GM10248 (cell line): Measurements from ENCODE around the gene HNRNPCL4.
"Not testable (repeated sequence)": the region's sequence is repeated elsewhere in the genome, so short reads cannot be mapped to it uniquely, and the experiment has no call there.

ENCODE experiments used
- CTCF ChIA-PET: fragments of 300-600 bp; sonication (Branson Sonifier 250); formaldehyde crosslinking; extraction: SDS; loops from one replicate; lab custom pipeline; 2021; ENCODE audit warnings: antibody characterized with exemption; lab: Yijun Ruan, JAX
- POLR2A ChIA-PET: fragments of 350-650 bp; sonication (Branson Sonifier 250); formaldehyde crosslinking; extraction: SDS; loops from one replicate; lab custom pipeline; 2020; ENCODE audit warnings: antibody characterized with exemption; lab: Yijun Ruan, JAX
- DNase-seq: peaks from one replicate; pipeline ENCODE4 v3.0.0; 2012; ENCODE audit errors: extremely low spot score

Gene HNRNPCL4

GRCh38 chr1:13165531-13165930 lies at the start of gene HNRNPCL4:
TSS of gene HNRNPCL4 (minus strand) at chr1:13165631. CDS start at chr1:13165467, 164 bp downstream.
- DNase-seq, CTCF ChIA-PET, POLR2A ChIA-PET: not testable (repeated sequence)

- CTCF ChIA-PET, DNase-seq, POLR2A ChIA-PET: not testable (repeated sequence)
Observed at GRCh38 chr1:13208712-13209111, 43.3 kb upstream of the HNRNPCL4 start.

GRCh38 chr1:13201309-13201708 lies 35.9 kb upstream of the HNRNPCL4 start, which contains the start of gene PRAMEF13:
TSS of gene PRAMEF13 (minus strand) at chr1:13201409. CDS start at chr1:13199589, 1,820 bp downstream.
- DNase-seq, CTCF ChIA-PET, POLR2A ChIA-PET: not testable (repeated sequence)

GRCh38 chr1:13171548-13171947 lies 6.1 kb upstream of the HNRNPCL4 start, which contains the start of gene PRAMEF9:
TSS of gene PRAMEF9 (plus strand) at chr1:13171848. CDS start at chr1:13175281, 3,433 bp downstream.
- CTCF ChIA-PET, POLR2A ChIA-PET: not testable (repeated sequence)

GRCh38 chr1:13155909-13156308 lies 9.5 kb downstream of the HNRNPCL4 start, which contains the start of gene PRAMEF26:
TSS of gene PRAMEF26 (minus strand) at chr1:13156009. CDS start at chr1:13153095, 2,914 bp downstream.
- CTCF ChIA-PET, DNase-seq, POLR2A ChIA-PET: not testable (repeated sequence)

More at GRCh38 chr1:13171548-13171947, 6.1 kb upstream of the HNRNPCL4 start, which contains the start of gene PRAMEF9:
- not testable (repeated sequence) for DNase-seq

GRCh38 chr1:13116754-13117153 lies 48.7 kb downstream of the HNRNPCL4 start, which contains the start of gene HNRNPCL2:
TSS of gene HNRNPCL2 (minus strand) at chr1:13116854. CDS start at chr1:13116400, 454 bp downstream.
- CTCF ChIA-PET, DNase-seq, POLR2A ChIA-PET: not testable (repeated sequence)
